Gastroesophageal sphincter (tissue), 4 donors: Measurements from ENCODE around the gene MBLAC2. TPM values are rescaled to one million over a fixed set of nuclear protein-coding genes. Genes with fewer than 3 reads are reported as not detected.

ENCODE experiments used
- ATAC-seq: fragments of 150-250 bp; one replicate; pipeline ENCODE4 v1.9.1; 2016; ENCODE audit warnings: mild to moderate bottlenecking, moderate library complexity
- H3K27ac ChIP-seq, 4 donors: fragments of 200-600 bp; sonication (generic) in 3 of 4; 1 replicate in 3 of 4; 2 replicates in 1 of 4; pipeline ENCODE4 v1.5.1; 2016 to 2019
- H3K27me3 ChIP-seq: fragments of 200-600 bp; sonication (generic); one replicate; pipeline ENCODE4 v1.5.1; 2019
- H3K36me3 ChIP-seq, 2 donors: fragments of 200-600 bp; sonication (generic); one replicate each; pipeline ENCODE4 v1.5.1; 2019; ENCODE audit warnings: control low read depth in 1 of 2
- H3K4me1 ChIP-seq, 3 donors: fragments of 200-600 bp; sonication (generic); 1 replicate in 2 of 3; 2 replicates in 1 of 3; pipeline ENCODE4 v1.5.1; 2016 to 2019; ENCODE audit warnings: control low read depth in 2 of 3
- H3K4me3 ChIP-seq, 2 donors: fragments of 200-600 bp; sonication (generic); one replicate each; pipeline ENCODE4 v1.5.1; 2019; ENCODE audit warnings: mild to moderate bottlenecking in 1 of 2, moderate library complexity in 1 of 2
- H3K9me3 ChIP-seq, 3 donors: fragments of 200-600 bp; sonication (generic); one replicate each; pipeline ENCODE4 v1.5.1; 2017 to 2019; ENCODE audit warnings: control low read depth in 2 of 3
- CTCF ChIP-seq, 4 experiments: fragments of 200-600 bp in 2 of 4; fragments of 450-650 bp in 2 of 4; sonication (generic) in 1 of 4; IDR thresholded peaks; one replicate each; pipeline ENCODE4 v1.5.1; 2017 to 2019; ENCODE audit warnings: antibody characterized with exemption in 4 of 4, mild to moderate bottlenecking in 2 of 4, moderate library complexity in 2 of 4
- EP300 ChIP-seq: sonication (generic); formaldehyde crosslinking; IDR thresholded peaks from one replicate; pipeline ENCODE4 v1.6.1; 2017; ENCODE audit warnings: antibody characterized with exemption, mild to moderate bottlenecking
- POLR2A ChIP-seq, 2 donors: fragments of 450-650 bp; IDR thresholded peaks; one replicate each; pipeline ENCODE4 v1.6.1; 2017; ENCODE audit warnings: antibody characterized with exemption in 2 of 2, mild to moderate bottlenecking in 2 of 2, moderate library complexity in 1 of 2
- POLR2AphosphoS5 ChIP-seq: sonication (generic); formaldehyde crosslinking; IDR thresholded peaks from one replicate; pipeline ENCODE4 v1.6.1; 2017; ENCODE audit warnings: antibody characterized with exemption
- WGBS, 2 donors: methylation state at CpG; one replicate each; pipeline ENCODE4 v1.1.5; 2018; ENCODE audit warnings: low coverage in 1 of 2; 5-methylcytosine and 5-hydroxymethylcytosine counted together
- total RNA-seq, 4 donors: library from RNA; depleted of rRNA; stranded (reverse); fragments of >200 nt; gene quantifications; one replicate each; pipeline ENCODE4 v1.1.0, GENCODE V29; 2016

The MBLAC2 gene
- total RNA-seq, 4 donors from 2014 or later = 2.3 to 7.8 (median 4.9) TPM

GRCh38 chr5:90475436-90475980 lies 937 bp upstream of the MBLAC2 start:
- Histone ChIP-seq H3K9me3 (no peaks in the 10 kb centered on the region), H3K27ac (no peak overlapping the region), H3K4me1 (peaks cover 0 to 34% (median 6%) of the 10 kb centered on the region in 3 donors), H3K4me3 (peak overlapping the region; percentile 67 to 89), H3K36me3 (no peaks in the 10 kb centered on the region), H3K27me3 (no peaks in the 10 kb centered on the region)
- WGBS, 2 donors = 55 to 72% methylated on average over 16 to 17 of the region's 17 CpGs
- no peak for TF ChIP-seq POLR2AphosphoS5
- no peak for TF ChIP-seq EP300
- TF ChIP-seq POLR2A (IDR thresholded peaks at IDR 0.05) = no peak
- no peak for TF ChIP-seq CTCF (IDR thresholded peaks at IDR 0.05)
- no peak for ATAC-seq

- peak; percentile 23 for ATAC-seq
- Histone ChIP-seq H3K9me3 (no peaks in the 10 kb centered on the region), H3K36me3 (no peaks in the 10 kb centered on the region), H3K27me3 (no peaks in the 10 kb centered on the region), H3K4me1 (peaks cover 0 to 34% (median 6%) of the 10 kb centered on the region in 3 donors), H3K4me3 (peak overlapping the region; percentile 67 to 89), H3K27ac (peak overlapping the region in 3 of 4 donors; percentile 82 to 85 (median 82))
- no peak for TF ChIP-seq CTCF (IDR thresholded peaks at IDR 0.05)
- no peak for TF ChIP-seq POLR2AphosphoS5
- TF ChIP-seq EP300 = no peak
- no peak for TF ChIP-seq POLR2A (IDR thresholded peaks at IDR 0.05)
- WGBS, 2 donors = 0 to 5% methylated on average over 3 to 9 of the region's 56 CpGs
Measured at GRCh38 chr5:90473396-90474234, 956 bp downstream of the MBLAC2 start.

GRCh38 chr5:90472783-90473395 lies 1.7 kb downstream of the MBLAC2 start:
- Histone ChIP-seq H3K4me3 (peak overlapping the region; percentile 67 to 89), H3K9me3 (no peaks in the 10 kb centered on the region), H3K4me1 (peaks cover 0 to 34% (median 6%) of the 10 kb centered on the region in 3 donors), H3K27me3 (no peaks in the 10 kb centered on the region), H3K27ac (no peak overlapping the region), H3K36me3 (no peaks in the 10 kb centered on the region)
- TF ChIP-seq POLR2A (IDR thresholded peaks at IDR 0.05) (no peak), EP300 (no peak)
- WGBS, 2 donors = 56 to 75% methylated on average over 6 to 8 of the region's 9 CpGs
- ATAC-seq = no peak

- H3K4me3 ChIP-seq = no peak overlapping the region
- H3K4me1 ChIP-seq = no peaks in the 10 kb centered on the region
- H3K36me3 ChIP-seq = peaks cover 3 to 13% of the 10 kb centered on the region in 2 donors
- H3K9me3 ChIP-seq = no peaks in the 10 kb centered on the region
- no peaks in the 10 kb centered on the region for H3K27me3 ChIP-seq
- no peak overlapping the region for H3K27ac ChIP-seq
- no peak for TF ChIP-seq CTCF (IDR thresholded peaks at IDR 0.05)
- no peak for TF ChIP-seq POLR2AphosphoS5
- TF ChIP-seq EP300 = no peak
- no peak for TF ChIP-seq POLR2A (IDR thresholded peaks at IDR 0.05)
- 58% methylated on average over 4 of the region's 4 CpGs; no CpG with 5 or more reads in 1 of the 2 donors for WGBS, 2 donors
- ATAC-seq = no peak
Measured at GRCh38 chr5:90461288-90461687, 13.3 kb downstream of the MBLAC2 start.

- no peak for ATAC-seq
- Histone ChIP-seq H3K36me3 (no peaks in the 10 kb centered on the region), H3K27ac (no peak overlapping the region), H3K9me3 (no peaks in the 10 kb centered on the region), H3K27me3 (no peaks in the 10 kb centered on the region), H3K4me1 (no peaks in the 10 kb centered on the region), H3K4me3 (no peak overlapping the region)
- TF ChIP-seq POLR2AphosphoS5 (no peak), CTCF (IDR thresholded peaks at IDR 0.05) (no peak), POLR2A (IDR thresholded peaks at IDR 0.05) (no peak), EP300 (no peak)
Measured at GRCh38 chr5:90446961-90447360, 27.6 kb downstream of the MBLAC2 start.
